Activated T-cell treated with anti-CD3 and anti-CD28 coated beads, Interleukin-2, amount 50 U/mL, for 72 hours (primary cell): ENCODE measurements around the gene CDK10. TPM values are rescaled to one million over a fixed set of nuclear protein-coding genes. Genes with fewer than 3 reads are reported as not detected.

ENCODE experiments used
- ATAC-seq, 2 donors: fragments of 150-1000 bp; cut with Tn5 transposase; replicated peaks in 1 of 2; 2 replicates each; pipeline ENCODE4 v1.10.0; 2021; ENCODE audit warnings: moderate library complexity in 2 of 2, mild to moderate bottlenecking in 1 of 2
- DNase-seq, 2 donors: peaks; one replicate each; pipeline ENCODE4 v3.0.0; 2021 to 2022; ENCODE audit warnings: mixed read lengths in 1 of 2
- H3K27ac Mint-ChIP-seq: one replicate; pipeline ENCODE4 v1.8.0; 2022; ENCODE audit warnings: mild to moderate bottlenecking, moderate library complexity, mixed read lengths
- H3K27me3 Mint-ChIP-seq: one replicate; pipeline ENCODE4 v1.8.0; 2022; ENCODE audit warnings: low read depth, mixed read lengths
- H3K36me3 Mint-ChIP-seq, 2 donors: one replicate each; pipeline ENCODE4 v1.8.0; 2022; ENCODE audit warnings: mixed read lengths in 2 of 2, mild to moderate bottlenecking in 1 of 2; ENCODE audit not compliant: insufficient read depth in 2 of 2
- H3K4me1 Mint-ChIP-seq: one replicate; pipeline ENCODE4 v1.8.0; 2022; ENCODE audit warnings: low read depth, mixed read lengths
- H3K4me3 Mint-ChIP-seq, 2 donors: one replicate each; pipeline ENCODE4 v1.8.0; 2022; ENCODE audit warnings: mild to moderate bottlenecking in 2 of 2, mixed read lengths in 2 of 2, moderate library complexity in 2 of 2
- H3K9me3 Mint-ChIP-seq, 2 donors: one replicate each; pipeline ENCODE4 v1.8.0; 2022; ENCODE audit warnings: mixed read lengths in 2 of 2
- total RNA-seq, 2 donors: library from RNA; stranded (reverse); gene quantifications; one replicate each; pipeline ENCODE4 v1.2.3, GENCODE V29; 2022

CDK10 gene
- total RNA-seq, 2 donors from 2014 or later: 66.6 to 83.2 TPM

DNA sequence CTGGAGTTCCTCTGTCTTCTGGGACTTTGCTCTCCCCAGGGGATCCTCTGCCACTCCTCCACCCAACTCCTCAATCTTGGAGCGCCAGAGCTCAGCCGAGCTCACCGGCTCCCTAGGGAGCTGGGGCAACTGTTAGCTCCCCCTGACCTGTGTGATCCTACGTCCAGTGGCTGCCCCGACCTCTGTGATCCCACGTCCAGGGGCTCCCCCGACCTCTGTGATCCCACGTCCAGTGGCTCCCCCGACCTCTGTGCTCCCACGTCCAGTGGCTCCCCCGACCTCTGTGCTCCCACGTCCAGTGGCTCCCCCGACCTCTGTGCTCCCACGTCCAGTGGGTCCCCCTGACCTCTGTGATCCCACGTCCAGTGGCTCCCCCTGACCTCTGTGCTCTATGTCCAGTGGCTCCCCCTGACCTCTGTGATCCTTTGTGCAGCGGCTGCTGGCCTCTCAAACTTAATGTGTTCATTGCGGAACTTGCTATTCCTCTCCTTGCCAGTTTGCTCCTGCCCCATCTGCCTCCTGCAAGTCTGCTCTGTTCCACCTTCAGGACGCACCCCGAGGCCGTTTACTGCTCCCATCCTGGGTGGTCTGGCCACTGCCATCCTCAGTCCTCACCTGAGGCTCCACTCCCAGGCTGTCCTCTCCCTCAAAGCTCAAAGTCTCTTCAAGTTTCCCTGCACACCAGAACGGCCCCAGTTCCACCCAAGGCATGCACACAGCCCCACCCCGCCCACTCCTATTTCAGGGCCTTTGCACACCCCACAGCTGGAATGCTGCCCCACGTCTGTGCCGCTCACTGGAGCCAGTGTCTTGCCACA lies 31.4 kb downstream of the CDK10 start:
- Mint-ChIP-seq H3K4me3 (no peak overlapping the region), H3K27me3 (no peaks in the 10 kb centered on the region), H3K9me3 (no peaks in the 10 kb centered on the region), H3K4me1 (peaks cover 38% of the 10 kb centered on the region), H3K36me3 (peaks cover 2 to 21% of the 10 kb centered on the region in 2 donors), H3K27ac (no peak overlapping the region)
- no peak for ATAC-seq
- no peak for DNase-seq

DNA sequence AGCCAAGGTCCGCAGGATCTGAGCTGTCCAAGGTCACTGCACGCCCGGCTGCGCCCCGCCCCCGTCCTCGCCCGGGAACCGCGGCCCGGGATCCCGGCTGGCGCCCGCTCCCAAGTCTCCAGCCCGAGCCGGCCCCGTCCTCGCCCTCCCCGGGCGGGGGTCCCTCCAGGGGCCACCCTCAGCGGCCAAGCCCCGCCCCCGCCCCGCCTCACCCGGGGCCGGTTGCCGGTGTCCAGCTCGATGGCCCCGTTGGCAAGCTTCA lies 34.0 kb downstream of the CDK10 start:
- Mint-ChIP-seq H3K36me3 (peaks cover 0 to 19% of the 10 kb centered on the region in 2 donors), H3K9me3 (no peaks in the 10 kb centered on the region), H3K4me1 (peaks cover 48% of the 10 kb centered on the region), H3K27ac (no peak overlapping the region), H3K4me3 (peak overlapping the region; percentile 76 to 78), H3K27me3 (no peaks in the 10 kb centered on the region)
- DNase-seq (no peak), ATAC-seq (peak in 1 of 2 donors; percentile 2)

DNA sequence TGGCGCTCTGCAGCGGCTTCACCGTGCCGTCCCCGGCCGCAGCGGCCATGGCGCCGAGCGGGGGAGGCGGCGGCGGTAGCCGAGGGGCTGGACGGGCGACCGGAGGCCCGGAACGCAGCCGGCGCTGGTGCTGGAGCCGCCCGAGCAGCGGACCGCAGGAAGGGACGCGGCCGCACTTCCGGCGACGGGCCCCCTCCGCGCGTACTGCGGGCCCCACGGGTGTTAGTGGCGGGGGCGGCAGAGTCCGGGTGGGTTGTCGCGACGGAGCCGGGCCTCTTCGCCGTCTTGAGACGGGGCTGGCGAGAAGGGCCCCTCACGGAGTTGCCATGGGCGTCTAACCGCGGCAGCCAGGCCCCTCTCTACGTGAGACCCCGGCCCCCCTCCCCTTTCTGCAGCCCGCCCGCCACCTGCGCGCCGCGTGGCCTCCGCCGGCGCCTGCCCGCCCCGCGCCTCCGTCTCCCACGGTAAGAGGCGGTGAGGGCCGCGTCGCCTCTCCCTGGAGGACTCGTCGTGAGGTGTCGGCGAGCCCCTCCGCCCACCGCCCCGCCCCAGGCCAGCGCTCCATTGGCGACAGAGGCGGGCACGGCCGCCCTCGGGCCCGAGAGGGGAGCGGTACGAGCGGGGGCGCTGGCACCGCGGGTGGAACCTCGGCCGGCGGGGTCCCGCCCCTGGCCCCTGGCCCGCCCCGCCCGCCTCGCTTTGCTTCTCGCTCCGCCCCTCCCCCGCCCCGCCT lies 34.5 kb downstream of the CDK10 start, which contains the start of the genes VPS9D1 and ZNF276:
TSS of gene VPS9D1 (minus strand) at position 86 of the 733 bp plus-strand sequence. CDS start at position 49, 37 bp downstream.
TSS of gene ZNF276 (plus strand) at position 725 of the 733 bp plus-strand sequence. CDS start 104 bp downstream, outside the sequence.
- Mint-ChIP-seq H3K4me1 (peaks cover 48% of the 10 kb centered on the region), H3K9me3 (no peaks in the 10 kb centered on the region), H3K27ac (peak within 1 kb of the TSS; percentile 72), H3K4me3 (peak within 1 kb of the TSS; percentile 90 to 96), H3K27me3 (no peaks in the 10 kb centered on the region), H3K36me3 (peaks cover 0 to 19% of the 10 kb centered on the region in 2 donors)
- DNase-seq (peak; percentile 86 to 87), ATAC-seq (peak; percentile 64 to 72)

DNA sequence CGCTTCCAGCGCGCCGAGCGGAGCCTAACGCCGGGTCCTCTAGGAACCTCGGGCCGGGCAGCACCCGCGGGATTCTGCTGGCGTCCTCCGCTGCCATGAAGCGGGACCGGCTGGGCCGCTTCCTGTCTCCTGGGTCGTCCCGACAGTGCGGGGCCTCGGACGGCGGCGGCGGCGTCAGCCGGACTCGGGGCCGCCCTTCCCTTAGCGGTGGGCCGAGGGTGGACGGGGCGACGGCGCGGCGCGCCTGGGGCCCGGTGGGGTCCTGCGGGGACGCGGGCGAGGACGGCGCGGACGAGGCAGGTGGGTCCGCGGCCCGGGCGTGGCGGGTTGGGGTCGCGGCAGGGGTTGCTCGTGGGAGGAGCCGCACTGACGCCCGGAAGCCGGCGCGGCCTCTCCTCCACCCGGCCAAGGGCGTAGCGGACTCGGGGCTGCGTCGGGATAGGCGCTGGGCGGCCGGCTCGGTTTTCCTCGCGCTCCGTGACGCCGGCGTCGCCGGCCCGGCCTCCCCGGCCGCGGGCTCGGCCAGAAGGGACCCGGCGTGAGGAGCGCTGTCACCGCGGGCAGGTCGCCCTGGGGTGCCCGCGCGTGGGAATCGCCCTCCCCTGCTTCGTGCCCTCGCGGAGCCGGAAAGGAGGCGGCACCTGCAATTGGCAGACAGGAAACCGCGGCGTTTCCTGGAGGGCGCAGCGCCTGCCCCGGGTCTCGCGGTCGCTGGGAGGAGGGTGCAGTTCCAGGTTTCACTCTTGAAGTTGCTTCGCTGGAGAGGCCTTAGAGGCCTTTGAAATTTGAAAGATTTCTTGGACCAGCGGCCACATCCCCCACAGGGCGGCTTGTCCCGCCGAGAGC lies 35.3 kb downstream of the CDK10 start:
- Mint-ChIP-seq H3K27ac (no peak overlapping the region), H3K9me3 (no peaks in the 10 kb centered on the region), H3K36me3 (peaks cover 0 to 17% of the 10 kb centered on the region in 2 donors), H3K4me3 (peak overlapping the region; percentile 90 to 96), H3K4me1 (peaks cover 49% of the 10 kb centered on the region), H3K27me3 (no peaks in the 10 kb centered on the region)
- peak; percentile 80 to 84 for DNase-seq
- ATAC-seq: peak; percentile 39 to 43

DNA sequence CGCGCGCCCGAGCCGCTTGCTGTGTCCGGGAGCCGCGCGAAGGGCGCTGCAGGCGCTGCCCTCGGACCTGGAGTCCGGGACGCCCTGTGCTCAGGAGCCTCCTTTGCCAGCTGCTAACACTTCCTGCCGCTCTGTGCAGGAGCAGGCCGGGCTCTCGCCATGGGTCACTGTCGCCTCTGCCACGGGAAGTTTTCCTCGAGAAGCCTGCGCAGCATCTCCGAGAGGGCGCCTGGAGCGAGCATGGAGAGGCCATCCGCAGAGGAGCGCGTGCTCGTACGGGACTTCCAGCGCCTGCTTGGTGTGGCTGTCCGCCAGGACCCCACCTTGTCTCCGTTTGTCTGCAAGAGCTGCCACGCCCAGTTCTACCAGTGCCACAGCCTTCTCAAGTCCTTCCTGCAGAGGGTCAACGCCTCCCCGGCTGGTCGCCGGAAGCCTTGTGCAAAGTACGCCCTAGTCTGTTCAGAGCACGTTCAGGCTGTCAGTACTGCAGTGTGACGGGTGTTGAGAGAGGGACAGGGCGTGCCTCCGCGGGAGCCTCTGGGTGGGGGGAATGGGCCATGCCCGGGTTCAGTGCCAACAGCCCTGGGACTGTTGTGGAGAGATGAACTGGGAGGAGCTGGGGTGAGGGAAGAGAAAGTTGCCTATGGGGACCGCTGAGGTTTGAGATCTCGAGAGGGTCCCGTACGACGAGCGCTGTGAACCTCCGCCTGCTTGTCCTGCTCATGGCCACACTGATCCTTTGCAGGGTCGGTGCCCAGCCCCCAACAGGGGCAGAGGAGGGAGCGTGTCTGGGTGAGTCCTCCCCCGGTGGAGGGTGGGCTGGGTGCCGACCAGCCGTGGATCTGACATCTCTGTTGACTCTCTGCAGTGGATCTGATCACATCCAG lies 36.1 kb downstream of the CDK10 start:
- H3K27ac Mint-ChIP-seq: peak overlapping the region; percentile 72
- peaks cover 0 to 14% of the 10 kb centered on the region in 2 donors for H3K36me3 Mint-ChIP-seq
- H3K27me3 Mint-ChIP-seq: no peaks in the 10 kb centered on the region
- ATAC-seq (peak; percentile 23 to 39), DNase-seq (peak; percentile 73 to 74)
- peak overlapping the region; percentile 90 to 96 for H3K4me3 Mint-ChIP-seq
- no peaks in the 10 kb centered on the region for H3K9me3 Mint-ChIP-seq
- peaks cover 56% of the 10 kb centered on the region for H3K4me1 Mint-ChIP-seq

DNA sequence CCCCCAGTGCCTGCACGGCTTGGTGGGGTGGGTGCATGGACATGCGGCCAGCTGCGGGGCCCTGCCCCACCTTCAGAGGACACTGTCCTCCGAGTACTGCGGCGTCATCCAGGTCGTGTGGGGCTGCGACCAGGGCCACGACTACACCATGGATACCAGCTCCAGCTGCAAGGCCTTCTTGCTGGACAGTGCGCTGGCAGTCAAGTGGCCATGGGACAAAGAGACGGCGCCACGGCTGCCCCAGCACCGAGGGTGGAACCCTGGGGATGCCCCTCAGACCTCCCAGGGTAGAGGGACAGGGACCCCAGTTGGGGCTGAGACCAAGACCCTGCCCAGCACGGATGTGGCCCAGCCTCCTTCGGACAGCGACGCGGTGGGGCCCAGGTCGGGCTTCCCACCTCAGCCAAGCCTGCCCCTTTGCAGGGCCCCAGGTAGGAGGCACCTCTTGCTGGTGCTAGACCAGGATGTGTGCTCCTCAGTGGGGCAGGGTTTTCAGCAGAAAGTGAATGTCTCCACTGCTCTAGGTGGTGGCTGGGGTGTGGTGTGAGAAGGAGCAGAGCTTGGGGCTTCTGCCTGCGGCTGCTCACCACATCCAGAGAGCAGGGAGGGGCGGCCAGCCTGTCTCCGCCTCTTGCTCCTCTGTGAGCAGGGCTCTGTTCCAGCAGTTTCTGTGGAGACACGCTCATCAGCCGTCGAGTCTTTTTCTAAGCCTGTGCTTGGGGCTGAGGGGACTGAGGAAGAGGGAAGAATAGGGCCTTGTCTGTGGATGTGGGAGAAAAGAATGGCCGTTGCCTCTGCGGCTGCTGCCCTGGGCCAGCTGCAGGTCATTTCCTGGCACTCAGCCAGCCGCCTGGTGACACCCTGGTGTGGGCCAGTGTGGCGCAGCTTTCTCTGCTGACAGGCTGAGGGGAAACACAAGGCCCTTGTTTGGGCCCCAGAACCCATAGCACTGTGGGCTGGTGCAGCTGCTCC lies 37.1 kb downstream of the CDK10 start:
- peak overlapping the region; percentile 89 for H3K27ac Mint-ChIP-seq
- ATAC-seq (peak; percentile 45 to 56), DNase-seq (peak; percentile 78 to 87)
- H3K27me3 Mint-ChIP-seq: no peaks in the 10 kb centered on the region
- peaks cover 52% of the 10 kb centered on the region for H3K4me1 Mint-ChIP-seq
- no peaks in the 10 kb centered on the region for H3K9me3 Mint-ChIP-seq
- peaks cover 0 to 10% of the 10 kb centered on the region in 2 donors for H3K36me3 Mint-ChIP-seq
- peak overlapping the region; percentile 90 to 96 for H3K4me3 Mint-ChIP-seq

DNA sequence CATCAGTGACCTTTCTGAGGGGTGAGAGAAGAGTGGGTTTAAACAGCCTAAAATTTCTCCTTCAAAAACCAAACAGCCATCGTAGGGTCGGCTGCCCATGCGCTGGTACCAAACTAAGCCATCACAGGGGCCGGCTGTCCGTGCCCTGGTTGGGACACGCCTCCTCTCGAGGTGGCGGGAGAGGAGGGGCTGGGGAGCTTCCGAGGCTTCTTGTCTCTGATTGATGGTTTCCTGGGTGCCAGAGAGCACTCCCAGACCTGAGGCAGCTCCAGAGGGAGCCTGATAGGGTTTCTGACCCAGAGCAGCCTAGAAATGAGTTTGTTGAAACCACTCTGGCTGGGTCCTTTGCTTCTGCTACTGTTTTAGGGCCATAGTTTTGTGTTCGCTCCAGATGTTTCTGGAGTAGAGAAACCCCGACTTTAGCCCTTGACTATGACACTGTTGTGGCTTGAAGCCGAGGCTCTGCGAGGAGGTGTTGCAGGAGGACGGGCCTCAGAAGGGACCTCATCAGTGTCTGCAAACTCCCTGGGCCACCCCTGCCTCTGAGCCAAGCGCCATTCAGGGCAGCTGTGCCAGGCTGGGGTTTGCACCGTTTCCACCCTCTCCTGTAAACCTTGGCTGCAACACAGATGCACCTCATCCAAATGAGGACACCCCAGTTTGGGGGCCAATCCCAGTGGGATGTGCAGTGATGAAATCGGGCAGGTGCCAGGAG lies 41.1 kb downstream of the CDK10 start:
- H3K27me3 Mint-ChIP-seq: no peaks in the 10 kb centered on the region
- no peaks in the 10 kb centered on the region for H3K9me3 Mint-ChIP-seq
- no peak overlapping the region for H3K4me3 Mint-ChIP-seq
- peaks cover 37% of the 10 kb centered on the region for H3K4me1 Mint-ChIP-seq
- peaks cover 0 to 13% of the 10 kb centered on the region in 2 donors for H3K36me3 Mint-ChIP-seq
- no peak overlapping the region for H3K27ac Mint-ChIP-seq
- no peak for DNase-seq
- no peak for ATAC-seq

DNA sequence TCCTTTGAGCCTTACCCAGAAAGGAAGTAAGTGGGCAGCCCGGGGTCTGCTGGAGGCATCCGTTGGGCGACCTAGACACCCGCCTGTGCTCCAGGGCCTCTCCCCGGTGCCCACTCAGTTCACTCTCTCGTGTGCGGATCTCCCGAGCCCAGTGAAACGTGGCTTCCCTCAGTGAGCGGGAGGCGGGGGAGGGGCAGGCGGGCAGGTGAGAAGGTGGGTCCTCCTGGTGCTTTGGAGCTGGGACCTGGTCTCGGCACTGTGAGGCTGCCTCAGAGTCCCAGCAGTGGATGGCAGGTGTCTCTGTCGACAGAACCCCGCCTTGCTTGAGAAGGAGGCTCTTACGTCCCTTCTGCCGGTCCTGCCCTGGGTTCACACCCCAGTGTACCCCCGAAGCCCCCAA lies 42.8 kb downstream of the CDK10 start:
- no peak for ATAC-seq
- Mint-ChIP-seq H3K36me3 (peaks cover 2 to 10% of the 10 kb centered on the region in 2 donors), H3K9me3 (no peaks in the 10 kb centered on the region), H3K27ac (no peak overlapping the region), H3K4me3 (no peak overlapping the region), H3K27me3 (no peaks in the 10 kb centered on the region), H3K4me1 (peaks cover 21% of the 10 kb centered on the region)
- no peak for DNase-seq

DNA sequence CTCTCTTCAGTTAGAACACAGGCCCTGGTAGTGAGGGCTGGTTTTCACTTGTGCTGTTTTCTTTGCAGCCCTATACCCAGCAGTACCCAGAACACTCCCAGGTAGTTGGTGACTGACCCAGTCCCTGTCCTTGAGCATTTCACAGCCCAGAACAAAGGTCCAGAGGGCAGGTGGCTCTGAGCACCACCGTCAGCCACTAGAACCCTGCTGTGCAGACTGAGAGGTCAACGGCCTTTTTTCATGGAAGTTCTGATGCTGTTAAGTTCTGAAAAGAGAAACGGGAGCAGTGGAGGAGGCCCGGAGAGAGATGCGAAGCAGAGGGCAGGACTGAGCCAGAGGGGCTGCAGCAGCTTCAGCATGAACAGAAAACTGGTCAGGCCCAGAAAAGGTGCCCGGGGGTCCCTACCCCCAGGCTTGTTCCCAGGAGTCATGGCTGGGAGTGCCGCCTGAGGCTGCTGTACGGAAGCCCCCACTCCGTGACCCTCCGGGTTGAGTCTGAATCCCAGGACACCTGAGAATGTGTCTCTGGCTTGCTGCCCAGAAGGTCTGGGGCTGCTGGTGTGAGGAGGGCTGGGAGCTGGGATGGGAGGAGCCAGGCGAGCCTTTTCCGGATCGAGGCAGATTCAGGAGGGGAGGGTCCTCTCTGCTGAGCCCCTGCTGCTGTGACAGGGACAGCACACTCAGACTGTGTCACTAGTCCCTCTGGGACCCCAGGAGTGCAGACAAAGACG lies 43.5 kb downstream of the CDK10 start:
- peaks cover 19% of the 10 kb centered on the region for H3K4me1 Mint-ChIP-seq
- no peak overlapping the region for H3K4me3 Mint-ChIP-seq
- H3K27ac Mint-ChIP-seq: no peak overlapping the region
- H3K9me3 Mint-ChIP-seq: no peaks in the 10 kb centered on the region
- DNase-seq: no peak
- ATAC-seq: no peak
- no peaks in the 10 kb centered on the region for H3K27me3 Mint-ChIP-seq
- peaks cover 5 to 15% of the 10 kb centered on the region in 2 donors for H3K36me3 Mint-ChIP-seq

DNA sequence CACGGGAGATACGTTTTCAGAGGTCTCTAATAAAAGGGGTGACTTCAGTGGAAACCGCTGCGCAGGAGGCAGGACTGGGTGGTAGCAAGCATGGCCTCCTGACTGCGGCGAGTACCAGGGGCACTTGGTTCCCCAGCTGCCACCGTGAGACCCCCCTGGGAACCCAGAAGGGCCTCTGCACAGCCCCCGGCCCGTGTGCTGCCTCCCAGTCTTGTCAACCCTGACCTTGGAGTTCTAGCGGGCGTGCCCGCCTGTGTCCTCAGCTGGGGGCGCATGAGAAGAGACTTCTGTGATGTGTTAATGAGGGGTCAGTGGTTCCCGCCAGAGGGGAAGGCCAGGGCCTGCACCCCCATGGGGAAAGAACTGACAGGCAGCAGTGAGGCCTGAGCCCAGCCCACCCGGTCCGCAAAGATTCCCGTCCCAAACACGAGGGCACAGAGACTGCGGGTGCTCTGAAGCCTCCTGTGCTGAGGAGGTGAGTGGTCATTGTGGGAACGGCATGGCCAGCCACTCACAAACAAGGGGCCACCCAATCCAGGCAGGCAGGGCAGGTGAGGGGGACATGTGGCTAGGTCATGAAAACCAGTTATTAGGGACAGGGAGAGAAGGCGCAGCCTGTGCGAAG lies 44.2 kb downstream of the CDK10 start:
- DNase-seq: no peak
- no peak overlapping the region for H3K27ac Mint-ChIP-seq
- no peak for ATAC-seq
- H3K4me3 Mint-ChIP-seq: no peak overlapping the region
- H3K36me3 Mint-ChIP-seq: peaks cover 6 to 19% of the 10 kb centered on the region in 2 donors
- H3K27me3 Mint-ChIP-seq: no peaks in the 10 kb centered on the region
- peaks cover 19% of the 10 kb centered on the region for H3K4me1 Mint-ChIP-seq
- H3K9me3 Mint-ChIP-seq: no peaks in the 10 kb centered on the region
